ENCODE results near the gene CELSR1.

DNA sequence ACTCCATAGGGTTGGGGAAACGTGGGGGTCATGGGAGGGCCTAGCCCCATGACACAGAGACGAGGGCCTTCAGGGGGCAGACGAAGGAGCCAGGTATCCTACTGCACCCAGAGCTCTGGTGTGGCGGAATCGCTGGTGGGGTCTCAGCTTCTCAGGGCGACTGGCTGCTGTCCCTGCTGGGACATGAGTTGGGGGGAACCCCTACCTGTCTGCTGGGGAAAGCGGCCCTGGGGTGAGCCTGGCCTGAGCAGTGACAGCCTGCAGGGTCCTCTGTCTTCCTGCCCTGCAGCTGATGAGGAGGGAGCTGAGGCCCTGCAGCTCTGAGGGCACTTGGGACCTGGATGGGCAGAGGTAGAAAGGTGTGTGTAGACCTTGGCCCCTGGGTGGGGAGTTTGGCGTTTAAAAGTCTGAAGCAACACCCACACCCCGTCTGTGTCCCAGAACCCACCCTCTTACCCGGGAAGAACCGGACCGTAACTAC lies 49.2 kb upstream of the CELSR1 start:
- no peak for TF ChIP-seq ZNF274 (IDR thresholded peaks at IDR 0.05; ENCODE audit: low read depth, low read length)
- no peak for TF ChIP-seq POLR2AphosphoS5 (IDR thresholded peaks at IDR 0.05; ENCODE audit: low read depth, low read length)
- TF ChIP-seq, protein P1, sequence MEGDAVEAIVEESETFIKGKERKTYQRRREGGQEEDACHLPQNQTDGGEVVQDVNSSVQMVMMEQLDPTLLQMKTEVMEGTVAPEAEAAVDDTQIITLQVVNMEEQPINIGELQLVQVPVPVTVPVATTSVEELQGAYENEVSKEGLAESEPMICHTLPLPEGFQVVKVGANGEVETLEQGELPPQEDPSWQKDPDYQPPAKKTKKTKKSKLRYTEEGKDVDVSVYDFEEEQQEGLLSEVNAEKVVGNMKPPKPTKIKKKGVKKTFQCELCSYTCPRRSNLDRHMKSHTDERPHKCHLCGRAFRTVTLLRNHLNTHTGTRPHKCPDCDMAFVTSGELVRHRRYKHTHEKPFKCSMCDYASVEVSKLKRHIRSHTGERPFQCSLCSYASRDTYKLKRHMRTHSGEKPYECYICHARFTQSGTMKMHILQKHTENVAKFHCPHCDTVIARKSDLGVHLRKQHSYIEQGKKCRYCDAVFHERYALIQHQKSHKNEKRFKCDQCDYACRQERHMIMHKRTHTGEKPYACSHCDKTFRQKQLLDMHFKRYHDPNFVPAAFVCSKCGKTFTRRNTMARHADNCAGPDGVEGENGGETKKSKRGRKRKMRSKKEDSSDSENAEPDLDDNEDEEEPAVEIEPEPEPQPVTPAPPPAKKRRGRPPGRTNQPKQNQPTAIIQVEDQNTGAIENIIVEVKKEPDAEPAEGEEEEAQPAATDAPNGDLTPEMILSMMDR (IDR thresholded peaks at IDR 0.05 in 2 of 3, conservative IDR thresholded peaks at IDR 0.05 in 1 of 3; ENCODE audit: borderline replicate concordance in 1 of 3, insufficient read depth in 1 of 3, low read depth in 2 of 3, low read length in 2 of 3), result no peak
- no peak for TF ChIP-seq SIN3A (IDR thresholded peaks at IDR 0.05; ENCODE audit: low read depth)
- TF ChIP-seq, protein P2, sequence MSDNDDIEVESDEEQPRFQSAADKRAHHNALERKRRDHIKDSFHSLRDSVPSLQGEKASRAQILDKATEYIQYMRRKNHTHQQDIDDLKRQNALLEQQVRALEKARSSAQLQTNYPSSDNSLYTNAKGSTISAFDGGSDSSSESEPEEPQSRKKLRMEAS (IDR thresholded peaks at IDR 0.05), result no peak
- TF ChIP-seq CEBPB (IDR thresholded peaks at IDR 0.05; ENCODE audit: low read depth), result no peak
- TF ChIP-seq, protein P3, sequence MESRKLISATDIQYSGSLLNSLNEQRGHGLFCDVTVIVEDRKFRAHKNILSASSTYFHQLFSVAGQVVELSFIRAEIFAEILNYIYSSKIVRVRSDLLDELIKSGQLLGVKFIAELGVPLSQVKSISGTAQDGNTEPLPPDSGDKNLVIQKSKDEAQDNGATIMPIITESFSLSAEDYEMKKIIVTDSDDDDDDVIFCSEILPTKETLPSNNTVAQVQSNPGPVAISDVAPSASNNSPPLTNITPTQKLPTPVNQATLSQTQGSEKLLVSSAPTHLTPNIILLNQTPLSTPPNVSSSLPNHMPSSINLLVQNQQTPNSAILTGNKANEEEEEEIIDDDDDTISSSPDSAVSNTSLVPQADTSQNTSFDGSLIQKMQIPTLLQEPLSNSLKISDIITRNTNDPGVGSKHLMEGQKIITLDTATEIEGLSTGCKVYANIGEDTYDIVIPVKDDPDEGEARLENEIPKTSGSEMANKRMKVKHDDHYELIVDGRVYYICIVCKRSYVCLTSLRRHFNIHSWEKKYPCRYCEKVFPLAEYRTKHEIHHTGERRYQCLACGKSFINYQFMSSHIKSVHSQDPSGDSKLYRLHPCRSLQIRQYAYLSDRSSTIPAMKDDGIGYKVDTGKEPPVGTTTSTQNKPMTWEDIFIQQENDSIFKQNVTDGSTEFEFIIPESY (IDR thresholded peaks at IDR 0.05; ENCODE audit: extremely low read depth, insufficient replicate concordance, low read length), result no peak
- TF ChIP-seq, protein P4, sequence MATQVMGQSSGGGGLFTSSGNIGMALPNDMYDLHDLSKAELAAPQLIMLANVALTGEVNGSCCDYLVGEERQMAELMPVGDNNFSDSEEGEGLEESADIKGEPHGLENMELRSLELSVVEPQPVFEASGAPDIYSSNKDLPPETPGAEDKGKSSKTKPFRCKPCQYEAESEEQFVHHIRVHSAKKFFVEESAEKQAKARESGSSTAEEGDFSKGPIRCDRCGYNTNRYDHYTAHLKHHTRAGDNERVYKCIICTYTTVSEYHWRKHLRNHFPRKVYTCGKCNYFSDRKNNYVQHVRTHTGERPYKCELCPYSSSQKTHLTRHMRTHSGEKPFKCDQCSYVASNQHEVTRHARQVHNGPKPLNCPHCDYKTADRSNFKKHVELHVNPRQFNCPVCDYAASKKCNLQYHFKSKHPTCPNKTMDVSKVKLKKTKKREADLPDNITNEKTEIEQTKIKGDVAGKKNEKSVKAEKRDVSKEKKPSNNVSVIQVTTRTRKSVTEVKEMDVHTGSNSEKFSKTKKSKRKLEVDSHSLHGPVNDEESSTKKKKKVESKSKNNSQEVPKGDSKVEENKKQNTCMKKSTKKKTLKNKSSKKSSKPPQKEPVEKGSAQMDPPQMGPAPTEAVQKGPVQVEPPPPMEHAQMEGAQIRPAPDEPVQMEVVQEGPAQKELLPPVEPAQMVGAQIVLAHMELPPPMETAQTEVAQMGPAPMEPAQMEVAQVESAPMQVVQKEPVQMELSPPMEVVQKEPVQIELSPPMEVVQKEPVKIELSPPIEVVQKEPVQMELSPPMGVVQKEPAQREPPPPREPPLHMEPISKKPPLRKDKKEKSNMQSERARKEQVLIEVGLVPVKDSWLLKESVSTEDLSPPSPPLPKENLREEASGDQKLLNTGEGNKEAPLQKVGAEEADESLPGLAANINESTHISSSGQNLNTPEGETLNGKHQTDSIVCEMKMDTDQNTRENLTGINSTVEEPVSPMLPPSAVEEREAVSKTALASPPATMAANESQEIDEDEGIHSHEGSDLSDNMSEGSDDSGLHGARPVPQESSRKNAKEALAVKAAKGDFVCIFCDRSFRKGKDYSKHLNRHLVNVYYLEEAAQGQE (IDR thresholded peaks at IDR 0.05; ENCODE audit: low read depth), result no peak
- no peak for TF ChIP-seq FOSL1 (IDR thresholded peaks at IDR 0.05; ENCODE audit: low read depth)
- no peak for TF ChIP-seq EZH2phosphoT487 (IDR thresholded peaks at IDR 0.05; ENCODE audit: borderline replicate concordance)
- TF ChIP-seq POLR2A (IDR thresholded peaks at IDR 0.05; ENCODE audit: borderline replicate concordance, extremely low read depth, insufficient read depth, insufficient read length), result no peak
- no peak for TF ChIP-seq RAD21 (IDR thresholded peaks at IDR 0.05; ENCODE audit: low read depth)
